GM21576 (cell line): Measurements from ENCODE around the gene MTX2.

Experiments
- ATAC-seq: cut with Tn5 transposase; IDR thresholded peaks from one replicate; pipeline ENCODE4 v1.9.1; 2021; ENCODE audit warnings: mild to moderate bottlenecking, moderate library complexity; ENCODE audit not compliant: unreplicated experiment

The MTX2 gene

DNA sequence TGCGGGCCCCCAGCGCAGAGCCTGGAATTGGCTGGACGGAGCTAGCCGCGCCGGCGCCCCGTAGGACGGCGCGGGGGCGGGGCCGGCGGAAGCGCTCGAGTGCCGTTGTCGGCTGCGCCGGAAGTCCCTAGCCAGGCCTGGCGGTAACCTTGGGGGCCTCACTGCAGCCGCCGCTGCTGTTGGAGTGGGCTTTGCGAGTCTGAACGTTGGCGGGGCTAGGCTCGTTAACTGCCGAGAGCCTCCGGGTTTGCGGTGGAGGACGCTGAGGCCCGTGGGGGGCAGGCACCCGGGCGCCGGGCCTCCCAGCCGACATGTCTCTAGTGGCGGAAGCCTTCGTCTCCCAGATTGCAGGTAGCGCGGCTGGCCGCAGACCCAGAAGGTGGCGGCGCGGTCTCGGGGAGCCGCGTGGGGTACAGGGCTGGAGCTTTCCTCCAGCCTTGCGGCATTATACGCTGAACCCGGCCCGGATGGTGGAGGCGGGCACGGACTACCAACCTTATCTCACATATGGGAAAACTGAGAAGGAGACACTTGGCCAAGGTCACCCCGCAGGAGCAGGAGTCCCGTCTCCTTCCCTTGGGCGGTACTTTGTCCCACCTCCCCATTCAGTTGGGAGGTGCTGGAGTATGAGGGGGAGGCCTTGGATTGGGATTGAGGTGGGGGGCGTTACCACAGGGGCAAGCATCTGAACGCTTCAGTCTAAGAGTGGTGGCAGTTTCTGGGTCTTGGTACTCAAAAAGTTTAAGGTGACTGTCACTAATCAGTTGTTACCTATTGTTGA is at the start of gene MTX2:
Gene MTX2, plus strand, starts transcription at position 124 of the 781 bp plus-strand sequence. Its CDS starts 188 bp downstream, at position 312.
- ATAC-seq = peak; percentile 93

DNA sequence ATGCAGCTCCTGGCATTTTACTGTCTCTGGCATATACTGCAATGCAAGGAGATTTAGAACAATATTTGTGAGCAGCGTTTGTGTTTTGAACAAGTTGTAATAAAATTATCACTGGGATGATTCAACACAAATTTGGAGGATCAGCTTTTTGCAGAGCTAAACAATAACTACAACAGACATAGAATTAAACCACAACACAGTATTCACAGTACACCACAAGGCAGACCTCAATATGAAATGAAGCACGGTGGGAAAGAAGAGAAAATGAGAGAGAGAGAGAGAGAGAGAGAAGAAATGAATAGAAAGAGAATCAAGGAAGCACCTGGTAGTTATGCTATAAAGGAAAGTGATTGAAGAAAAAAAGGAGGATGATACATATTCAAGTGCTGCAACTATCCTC is 41.4 kb upstream of the MTX2 start:
- no peak for ATAC-seq

DNA sequence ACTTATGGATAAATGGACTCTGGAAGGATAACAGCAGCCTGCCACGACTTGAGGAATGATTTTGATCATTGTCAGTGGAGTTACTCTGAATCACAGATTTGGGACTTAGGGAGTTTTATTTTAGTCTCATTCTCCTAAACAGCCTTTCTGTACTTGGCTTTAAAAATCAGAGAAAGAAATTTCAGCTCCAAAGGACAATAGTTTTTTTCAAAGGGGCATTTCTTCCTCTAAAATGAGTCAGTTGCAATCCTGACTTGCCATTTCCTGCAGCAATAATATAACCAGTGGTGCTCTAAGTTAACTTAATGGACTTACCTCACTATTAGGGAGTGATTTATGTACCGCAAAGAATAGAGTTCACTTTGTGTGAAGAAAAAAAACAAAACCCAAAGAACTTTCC is 35.1 kb upstream of the MTX2 start:
- no peak for ATAC-seq

DNA sequence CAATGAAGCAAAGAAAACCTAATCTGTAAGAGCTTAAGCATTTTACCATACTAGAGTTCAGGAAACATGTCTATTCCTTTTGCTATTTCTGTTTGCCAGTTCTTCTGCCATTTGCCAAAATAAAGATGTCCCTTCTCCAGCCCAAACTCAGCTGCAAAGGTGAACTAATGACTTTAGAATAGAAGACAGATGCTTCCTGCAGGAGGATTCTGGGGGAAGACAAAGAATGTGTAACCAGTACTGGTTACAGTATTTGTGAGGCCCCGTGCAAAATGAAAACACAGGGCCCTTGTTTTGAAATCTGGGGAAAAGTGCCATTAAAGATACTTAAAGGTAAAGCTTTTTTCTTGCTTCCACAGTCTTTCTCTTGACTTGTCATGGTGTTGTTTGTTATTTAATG is 34.3 kb upstream of the MTX2 start:
- no peak for ATAC-seq

DNA sequence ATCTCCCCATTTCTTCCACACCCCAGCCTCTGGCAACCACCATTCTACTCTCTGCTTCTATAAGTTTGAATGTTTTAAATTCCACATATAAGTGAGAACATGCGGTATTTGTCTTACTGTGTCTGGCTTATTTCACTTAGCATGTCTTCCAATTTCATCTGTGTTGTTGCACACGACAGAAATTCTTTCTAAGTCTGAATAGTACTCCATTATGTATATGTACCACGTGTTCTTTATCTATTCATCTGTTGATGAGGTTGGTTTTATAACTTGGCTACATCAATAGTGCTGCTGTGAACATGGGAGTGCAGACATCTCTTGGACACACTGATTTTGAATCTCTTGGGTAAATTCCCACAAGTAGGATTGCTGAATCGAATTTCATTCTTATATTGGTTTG is 31.8 kb upstream of the MTX2 start:
- no peak for ATAC-seq

DNA sequence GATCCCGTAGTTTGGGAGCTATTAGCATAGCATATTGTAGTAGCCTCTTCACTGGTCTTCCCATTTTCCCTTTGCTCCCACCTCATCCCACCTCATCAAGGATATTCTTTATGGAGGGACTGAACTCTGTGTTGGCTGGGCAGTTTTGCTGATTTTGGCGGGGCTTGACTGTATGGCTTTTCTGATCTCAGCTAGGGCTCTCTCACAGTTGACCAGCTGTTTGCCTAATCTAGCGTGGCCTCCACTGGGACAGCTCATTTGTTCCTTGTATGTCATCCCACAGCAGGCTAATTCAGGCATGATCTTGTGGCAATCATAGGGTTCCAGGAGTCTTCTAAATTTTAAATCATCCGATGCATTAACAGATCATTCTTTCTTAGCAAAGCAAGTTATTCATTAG is 30.2 kb upstream of the MTX2 start:
- no peak for ATAC-seq

DNA sequence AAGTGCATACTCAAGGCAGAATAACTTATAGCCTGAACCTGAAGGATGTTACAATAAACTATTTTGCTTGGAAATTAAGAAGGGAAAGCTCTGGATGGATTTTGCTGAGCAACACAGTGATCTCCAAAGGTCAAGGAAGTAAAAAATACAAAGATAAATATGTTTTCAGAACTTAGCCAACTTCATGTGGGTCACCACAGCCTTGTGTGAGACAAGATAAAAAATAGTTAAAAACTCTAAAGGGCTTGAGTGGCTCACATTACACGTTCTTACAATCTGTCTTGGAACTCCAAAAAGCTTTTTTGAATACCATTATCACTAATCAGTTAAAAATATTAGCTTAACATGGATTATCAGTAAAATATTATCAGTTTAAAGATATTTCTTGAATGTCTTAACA is 28.9 kb upstream of the MTX2 start:
- no peak for ATAC-seq

DNA sequence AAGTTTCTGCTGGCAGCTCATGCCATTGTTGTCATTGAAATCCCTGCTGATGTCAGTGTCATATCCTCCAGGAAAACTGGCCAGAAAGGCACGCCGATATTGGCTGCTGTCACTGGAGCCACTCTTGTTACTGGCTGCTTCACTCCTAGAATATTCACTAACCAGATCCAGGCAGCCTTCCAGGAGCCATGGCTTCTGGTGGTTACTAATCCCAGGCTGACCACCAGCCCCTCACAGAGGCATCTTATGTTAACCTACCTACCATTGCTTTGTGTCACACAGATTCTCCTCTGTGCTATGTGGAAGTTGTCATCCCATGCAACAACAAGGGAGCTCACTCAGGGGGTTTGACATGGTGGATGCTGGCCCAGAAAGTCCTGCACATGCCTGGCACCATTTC is 27.0 kb upstream of the MTX2 start:
- no peak for ATAC-seq

DNA sequence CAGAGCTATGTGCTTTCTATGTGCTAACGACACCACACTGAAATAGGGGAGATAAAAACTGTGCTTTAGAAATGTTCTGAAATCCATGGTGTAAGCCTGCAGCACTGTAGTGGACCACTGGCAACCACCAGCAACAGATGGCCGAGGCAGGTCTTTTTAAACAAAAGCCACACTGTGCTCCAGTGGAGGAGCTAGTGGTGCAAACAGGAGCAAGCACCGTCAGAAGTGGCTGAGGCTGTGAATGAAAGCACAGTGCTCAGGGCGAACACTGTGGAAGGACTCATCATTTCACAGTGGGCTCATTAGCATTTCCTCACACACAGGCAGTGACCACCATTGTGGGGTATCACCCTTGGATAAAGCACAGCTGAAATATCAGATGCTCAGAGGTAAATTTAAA is 22.9 kb upstream of the MTX2 start:
- ATAC-seq = no peak

DNA sequence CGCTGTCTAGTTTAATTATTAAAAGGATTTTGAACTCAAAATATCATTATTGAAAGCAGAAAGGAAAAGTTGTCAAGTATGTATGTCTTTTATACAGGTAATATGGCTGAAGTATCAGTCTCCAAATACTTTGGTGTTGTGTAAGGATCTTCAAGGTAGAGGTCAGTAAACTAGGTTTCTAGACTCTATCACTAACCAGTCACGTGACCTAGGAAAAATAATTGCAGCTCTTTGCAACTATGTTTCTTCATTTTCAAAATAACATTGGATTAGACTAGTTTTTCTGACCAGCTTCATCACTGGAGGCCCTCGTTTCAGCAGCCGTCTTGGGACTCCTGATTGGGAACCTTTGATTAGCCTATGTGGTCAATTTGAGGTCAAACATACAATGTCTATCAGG is 21.4 kb upstream of the MTX2 start:
- ATAC-seq = no peak

DNA sequence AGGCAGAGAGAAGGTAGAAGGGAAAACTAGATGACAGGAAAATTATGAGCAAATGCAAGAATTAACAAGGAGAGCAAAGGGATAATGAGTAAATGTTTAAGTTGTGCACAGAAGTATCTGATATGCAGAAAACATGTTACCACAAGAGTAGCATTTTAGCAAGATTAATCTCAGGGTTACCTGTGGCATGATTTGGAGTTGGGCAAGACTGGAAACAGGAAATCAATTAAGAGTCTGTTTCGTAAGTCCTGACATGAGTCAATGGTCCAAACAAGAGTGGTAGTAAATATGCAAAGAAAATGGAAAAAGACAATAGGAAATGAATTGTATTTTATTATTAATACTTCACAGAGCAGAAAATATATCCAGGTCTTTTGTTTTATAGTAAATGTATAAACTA is 17.3 kb upstream of the MTX2 start:
- ATAC-seq = no peak

DNA sequence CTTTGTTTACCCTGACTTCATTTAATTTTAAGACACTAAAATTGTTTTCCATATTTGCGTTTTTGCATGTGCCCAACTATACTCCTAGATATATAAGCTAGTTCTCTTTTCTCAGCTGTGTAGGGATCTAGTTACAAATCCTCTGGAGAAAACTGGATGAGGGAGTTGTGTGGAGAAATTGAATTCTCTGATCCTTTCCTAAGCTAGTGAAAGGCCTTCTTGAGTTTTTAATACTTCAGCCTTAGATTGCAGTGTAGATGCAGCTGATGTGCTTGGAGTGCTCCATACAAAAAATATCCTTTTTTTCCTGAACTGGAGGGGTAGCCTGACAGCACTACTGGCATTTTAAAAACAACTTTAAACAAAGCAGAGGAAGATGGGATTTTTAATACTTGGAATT is 8.6 kb upstream of the MTX2 start:
- no peak for ATAC-seq

DNA sequence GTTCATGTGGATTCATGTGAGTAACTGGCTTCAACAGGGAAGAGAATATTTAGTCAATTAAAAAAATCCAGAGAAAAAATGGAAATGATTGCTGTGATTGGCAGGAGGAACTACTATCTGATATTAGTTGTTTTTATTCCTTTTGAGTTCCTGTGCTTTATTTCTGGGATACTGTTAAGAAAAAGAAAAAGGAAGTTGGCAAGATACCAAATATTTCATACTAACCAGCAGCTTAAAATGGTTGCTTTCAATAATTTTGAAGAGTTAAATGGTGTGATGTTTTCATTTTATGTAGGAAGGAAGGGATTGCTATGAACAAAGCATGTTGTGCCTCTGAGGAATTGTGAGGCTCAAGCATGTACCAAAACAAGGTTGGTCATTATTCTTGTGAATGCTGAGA is 8.1 kb upstream of the MTX2 start:
- no peak for ATAC-seq

DNA sequence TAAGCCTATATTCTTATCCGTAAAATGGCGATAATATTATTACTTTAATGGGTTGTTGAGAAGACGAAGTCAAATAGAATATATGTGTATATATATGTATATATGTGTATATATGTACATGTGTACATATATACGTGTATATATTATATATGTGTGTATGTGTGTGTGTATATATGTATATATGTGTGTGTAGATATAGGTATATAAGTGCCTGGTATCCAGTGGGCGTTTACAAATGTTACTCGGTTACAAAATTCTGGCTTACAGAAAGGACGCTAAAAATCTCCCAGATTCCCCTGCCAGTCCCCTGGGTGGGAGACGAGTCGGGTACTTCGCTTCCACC is 295 bp upstream of the MTX2 start:
- no peak for ATAC-seq

DNA sequence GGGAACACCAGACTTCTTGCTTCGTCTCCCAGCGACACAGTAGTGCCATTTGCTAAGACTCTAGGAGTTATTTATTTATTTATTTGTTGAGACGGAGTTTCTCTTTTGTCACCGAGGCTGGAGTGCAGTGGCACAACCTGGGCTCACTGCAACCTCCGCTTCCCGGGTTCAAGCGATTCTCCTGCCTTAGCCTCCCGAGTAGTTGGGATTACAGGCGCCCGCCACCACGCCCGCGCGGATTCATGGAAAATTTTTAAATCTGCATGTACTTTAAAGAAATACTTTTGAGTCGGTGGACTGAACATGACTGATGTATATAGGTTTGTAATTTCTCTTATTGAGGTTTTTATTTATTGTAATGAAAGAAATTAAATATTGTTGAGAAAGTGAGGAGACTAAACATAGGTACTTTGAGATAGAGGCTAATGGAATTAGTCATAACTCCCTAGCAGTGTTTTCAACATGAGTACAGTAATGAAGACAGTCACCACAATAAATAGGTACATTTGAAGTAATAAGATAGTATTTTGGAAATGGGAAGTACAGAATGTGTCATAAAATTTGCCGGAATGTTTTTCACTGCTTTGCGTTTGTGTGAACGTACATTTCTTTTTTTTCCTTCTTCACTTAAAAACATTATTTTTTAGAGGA is 983 bp downstream of the MTX2 start:
- no peak for ATAC-seq

DNA sequence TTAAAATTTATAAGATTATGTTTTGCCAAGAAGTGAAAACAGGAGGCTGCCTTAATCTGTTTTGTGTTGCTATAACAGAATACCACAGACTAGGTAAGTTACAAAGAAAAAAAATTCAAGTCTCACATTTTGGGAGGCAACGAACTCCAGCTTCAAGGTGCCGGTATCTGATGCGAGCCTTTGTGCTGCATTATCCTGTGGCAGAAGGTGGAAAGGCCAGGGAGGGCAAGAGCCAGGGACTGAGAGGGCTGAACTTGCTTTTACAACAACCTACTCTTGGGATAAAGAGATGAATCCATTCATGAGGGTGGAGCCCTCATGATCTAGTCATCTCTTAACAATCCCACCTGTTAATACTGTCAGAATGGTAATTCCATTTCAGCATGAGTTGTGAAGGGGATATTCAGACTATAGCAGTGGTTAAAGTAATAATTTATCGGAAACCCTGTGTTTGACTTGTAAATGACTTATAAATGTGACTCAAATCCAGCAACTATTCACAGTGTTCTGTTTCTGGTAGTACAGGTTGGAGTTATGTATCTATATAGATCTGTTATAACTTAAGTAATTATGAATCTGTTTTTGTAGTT is 3.7 kb downstream of the MTX2 start:
- ATAC-seq = no peak

DNA sequence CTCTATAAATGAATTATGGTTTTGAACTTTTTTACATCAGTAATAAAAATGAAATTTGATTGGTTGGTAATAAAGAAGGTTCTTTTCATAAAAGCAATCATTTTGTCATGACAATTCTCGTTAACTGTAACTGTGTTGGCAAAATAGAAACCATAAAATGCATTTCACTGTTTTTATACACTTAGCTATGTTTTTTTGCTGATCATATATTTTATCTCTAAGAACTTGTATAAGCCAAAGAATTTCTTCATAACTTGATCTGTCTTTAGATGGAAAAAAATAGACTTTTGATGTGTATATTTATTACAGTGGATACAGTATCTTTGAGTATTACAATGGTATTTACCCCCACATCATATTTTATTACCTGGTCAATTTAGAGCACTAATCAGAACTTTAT is 9.7 kb downstream of the MTX2 start:
- ATAC-seq = no peak

DNA sequence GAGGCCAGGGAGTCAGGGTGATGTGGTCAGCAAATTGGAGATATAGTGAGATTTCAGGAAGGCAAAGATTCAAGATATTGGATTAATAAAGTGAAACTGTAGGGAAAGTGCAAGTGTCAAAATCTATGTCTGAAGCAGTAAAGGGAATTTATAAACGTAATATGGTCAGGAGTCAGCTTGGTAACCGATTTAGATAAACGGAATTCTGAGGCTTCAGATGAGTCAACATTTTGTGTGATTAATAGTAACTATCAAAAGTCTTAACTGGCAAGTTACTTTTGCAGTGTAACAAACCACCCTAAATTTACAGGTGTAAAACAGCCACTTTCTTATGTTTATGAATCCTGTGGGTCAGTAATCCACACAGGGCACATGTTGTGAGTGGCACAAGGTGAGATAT is 10.9 kb downstream of the MTX2 start:
- ATAC-seq = no peak

DNA sequence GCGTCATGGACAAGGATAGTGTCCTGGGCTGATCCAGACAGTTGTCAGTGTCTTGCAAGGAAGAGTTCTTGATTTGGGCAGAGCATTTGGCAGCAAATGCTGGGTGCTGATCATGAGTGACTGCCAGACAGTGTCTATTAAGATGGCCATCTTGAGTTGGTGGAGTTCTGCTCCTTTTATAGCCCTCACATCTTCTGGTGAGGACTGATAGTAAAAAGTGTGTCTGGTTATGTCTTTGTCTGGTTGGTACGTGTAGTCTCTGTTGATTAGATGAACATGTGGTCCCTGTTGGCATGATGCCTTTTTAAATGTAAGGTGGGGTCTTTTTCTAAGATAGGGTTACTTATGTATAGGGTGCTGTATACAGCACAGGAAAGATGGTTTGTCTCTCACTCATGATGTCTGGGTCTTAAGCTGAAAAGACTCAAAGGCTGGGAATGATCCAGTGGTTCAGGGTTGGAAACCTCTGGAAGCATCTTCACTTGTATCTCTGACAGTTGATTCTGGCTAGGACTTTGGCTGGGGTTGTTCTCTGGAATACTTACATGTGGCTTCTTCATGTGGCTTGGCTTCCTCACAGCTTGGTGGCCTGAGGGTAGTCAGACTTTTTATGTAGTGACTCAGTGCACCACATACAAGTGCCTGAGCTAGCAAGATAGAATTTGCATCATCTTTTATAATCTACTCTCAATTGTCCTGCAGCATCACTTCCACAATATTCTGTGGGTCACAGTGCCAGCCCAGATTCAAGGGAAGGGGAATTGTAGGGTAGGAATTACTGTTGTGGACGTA is 11.8 kb downstream of the MTX2 start:
- ATAC-seq = no peak

DNA sequence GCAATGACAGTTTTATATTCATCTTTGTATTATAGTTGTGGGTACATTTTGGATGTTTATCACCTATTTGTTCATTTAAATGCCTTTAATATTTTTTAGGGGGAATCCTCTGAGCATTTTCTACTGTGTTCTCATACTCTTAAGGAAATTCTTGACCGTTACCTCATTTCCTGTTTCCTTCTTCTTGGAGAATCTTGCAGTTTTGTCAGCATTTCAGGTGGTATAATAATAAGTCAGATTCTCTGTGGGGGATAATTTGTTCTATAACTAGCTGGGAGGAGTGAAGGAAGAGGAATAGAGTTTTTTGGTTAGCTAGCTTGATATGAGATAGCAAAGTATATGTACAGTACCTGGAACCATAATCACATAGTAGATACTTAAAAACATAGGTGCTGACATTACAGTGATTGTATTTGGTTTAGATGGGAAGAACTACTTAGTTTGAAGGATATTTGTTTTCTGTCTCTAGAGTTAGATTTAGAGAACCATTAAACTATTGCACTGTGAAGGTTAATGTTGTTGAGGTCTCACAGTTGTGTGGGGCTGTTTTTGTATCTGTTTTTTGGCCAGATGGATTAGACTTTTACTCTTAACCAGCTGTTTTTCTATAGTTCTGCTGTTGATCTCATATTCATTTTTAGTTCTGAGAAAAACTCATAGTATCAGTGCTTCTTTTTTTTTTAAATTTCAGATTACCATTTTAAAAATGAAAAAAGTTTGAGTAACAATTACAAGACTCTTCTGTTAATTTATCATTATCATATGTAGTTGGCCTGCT is 14.2 kb downstream of the MTX2 start:
- peak; percentile 52 for ATAC-seq

DNA sequence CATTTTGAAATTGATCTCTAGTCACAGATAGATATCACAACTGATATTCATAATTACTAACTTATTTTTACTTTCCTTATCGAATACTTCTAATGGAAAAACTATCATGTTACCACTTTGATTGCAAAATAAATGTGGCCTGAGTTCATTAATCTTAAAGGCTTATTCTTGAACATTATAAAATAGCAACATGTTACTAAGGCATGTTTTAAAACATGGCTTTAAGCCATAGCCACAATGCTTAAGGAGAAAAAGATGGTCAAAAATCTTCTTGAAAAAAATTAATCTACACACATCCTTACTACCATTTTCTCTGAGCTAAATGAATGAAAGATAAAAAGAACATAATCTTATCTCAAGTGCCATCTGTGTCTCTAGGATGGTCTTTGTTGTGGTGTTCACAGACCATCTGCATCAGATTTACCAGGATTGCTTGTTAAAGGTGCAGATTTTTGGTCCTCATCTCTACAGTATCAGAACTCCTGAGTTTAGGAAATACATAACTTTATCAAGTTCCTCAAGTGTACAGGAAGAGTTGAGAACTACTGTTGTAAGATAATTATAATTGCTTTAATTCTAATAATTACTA is 15.3 kb downstream of the MTX2 start:
- ATAC-seq = no peak
